Stimulated activated effector memory CD8-positive, alpha-beta T cell treated with anti-CD3 and anti-CD28 coated beads, Interleukin-12 subunit alpha, Interleukin-12 subunit beta, amount 100 ng/mL, for 72 hours (primary cell): Measurements from ENCODE around the gene PDP2.

Experiments used
- ATAC-seq: fragments of 150-1000 bp; cut with Tn5 transposase; 2 replicates; pipeline ENCODE4 v1.10.0; 2021
- DNase-seq, 2 donors: peaks; one replicate each; pipeline ENCODE4 v3.0.0; 2021 to 2022; ENCODE audit warnings: low spot score in 2 of 2
- H3K27ac Mint-ChIP-seq: one replicate; pipeline ENCODE4 v1.8.0; 2022; ENCODE audit warnings: mild to moderate bottlenecking, mixed read lengths
- H3K36me3 Mint-ChIP-seq: one replicate; pipeline ENCODE4 v1.8.0; 2022; ENCODE audit warnings: mild to moderate bottlenecking, mixed read lengths
- H3K4me1 Mint-ChIP-seq: one replicate; pipeline ENCODE4 v1.8.0; 2022; ENCODE audit warnings: mixed read lengths
- H3K4me3 Mint-ChIP-seq: one replicate; pipeline ENCODE4 v1.8.0; 2022; ENCODE audit warnings: mild to moderate bottlenecking, mixed read lengths
- H3K9me3 Mint-ChIP-seq: one replicate; pipeline ENCODE4 v1.8.0; 2022; ENCODE audit warnings: mixed read lengths

Gene PDP2

GRCh38 chr16:66880288-66881013 is at the start of gene PDP2:
Gene PDP2 (plus strand): TSS chr16:66880515. CDS start chr16:66884285, 3,770 bp downstream.
- peaks cover 61% of the 10 kb centered on the region for H3K36me3 Mint-ChIP-seq
- peak; percentile 92 for ATAC-seq
- peaks cover 46% of the 10 kb centered on the region for H3K4me1 Mint-ChIP-seq

GRCh38 chr16:66832190-66832589 is 48.1 kb upstream of the PDP2 start:
- DNase-seq (no peak), ATAC-seq (no peak)
- Mint-ChIP-seq H3K4me1 (peaks cover 33% of the 10 kb centered on the region), H3K4me3 (peak overlapping the region; percentile 57), H3K9me3 (no peaks in the 10 kb centered on the region), H3K27ac (no peak overlapping the region), H3K36me3 (peaks cover 24% of the 10 kb centered on the region)

More at GRCh38 chr16:66880288-66881013, at the start of gene PDP2:
- peak; percentile 85 to 97 for DNase-seq
- H3K4me3 Mint-ChIP-seq, result peak within 1 kb of the TSS; percentile 97
- peaks cover 4% of the 10 kb centered on the region for H3K9me3 Mint-ChIP-seq
- peak within 1 kb of the TSS; percentile 91 for H3K27ac Mint-ChIP-seq

- H3K36me3 Mint-ChIP-seq, result peaks cover 18% of the 10 kb centered on the region
- H3K9me3 Mint-ChIP-seq, result no peaks in the 10 kb centered on the region
- ATAC-seq (no peak), DNase-seq (no peak)
- no peak overlapping the region for H3K4me3 Mint-ChIP-seq
- no peak overlapping the region for H3K27ac Mint-ChIP-seq
- H3K4me1 Mint-ChIP-seq, result peaks cover 30% of the 10 kb centered on the region
Observed at GRCh38 chr16:66832661-66833305, 47.5 kb upstream of the PDP2 start.

- ATAC-seq (no peak), DNase-seq (no peak)
- Mint-ChIP-seq H3K4me3 (no peak overlapping the region), H3K36me3 (peaks cover 2% of the 10 kb centered on the region), H3K4me1 (peaks cover 14% of the 10 kb centered on the region), H3K27ac (no peak overlapping the region), H3K9me3 (no peaks in the 10 kb centered on the region)
Observed at GRCh38 chr16:66834746-66835145, 45.6 kb upstream of the PDP2 start.

GRCh38 chr16:66840883-66841282 is 39.4 kb upstream of the PDP2 start:
- Mint-ChIP-seq H3K27ac (no peak overlapping the region), H3K4me3 (no peak overlapping the region), H3K4me1 (peaks cover 5% of the 10 kb centered on the region), H3K36me3 (no peaks in the 10 kb centered on the region), H3K9me3 (no peaks in the 10 kb centered on the region)
- ATAC-seq (no peak), DNase-seq (no peak)

- peaks cover 5% of the 10 kb centered on the region for H3K4me1 Mint-ChIP-seq
- DNase-seq, result no peak
- H3K36me3 Mint-ChIP-seq, result no peaks in the 10 kb centered on the region
- ATAC-seq, result no peak
- no peaks in the 10 kb centered on the region for H3K9me3 Mint-ChIP-seq
- H3K4me3 Mint-ChIP-seq, result no peak overlapping the region
- H3K27ac Mint-ChIP-seq, result no peak overlapping the region
Observed at GRCh38 chr16:66841366-66841765, 38.9 kb upstream of the PDP2 start.

GRCh38 chr16:66842765-66843164 is 37.5 kb upstream of the PDP2 start:
- ATAC-seq, result no peak
- peaks cover 9% of the 10 kb centered on the region for H3K4me1 Mint-ChIP-seq
- H3K9me3 Mint-ChIP-seq, result no peaks in the 10 kb centered on the region
- DNase-seq, result no peak
- no peaks in the 10 kb centered on the region for H3K36me3 Mint-ChIP-seq
- H3K4me3 Mint-ChIP-seq, result no peak overlapping the region
- no peak overlapping the region for H3K27ac Mint-ChIP-seq

GRCh38 chr16:66843191-66843590 is 37.1 kb upstream of the PDP2 start:
- DNase-seq (no peak), ATAC-seq (no peak)
- Mint-ChIP-seq H3K27ac (no peak overlapping the region), H3K4me1 (peaks cover 13% of the 10 kb centered on the region), H3K4me3 (peak overlapping the region; percentile 60), H3K9me3 (no peaks in the 10 kb centered on the region), H3K36me3 (no peaks in the 10 kb centered on the region)

- no peak for ATAC-seq
- no peaks in the 10 kb centered on the region for H3K36me3 Mint-ChIP-seq
- H3K4me1 Mint-ChIP-seq, result peaks cover 18% of the 10 kb centered on the region
- H3K9me3 Mint-ChIP-seq, result no peaks in the 10 kb centered on the region
- H3K27ac Mint-ChIP-seq, result peak overlapping the region; percentile 58
- H3K4me3 Mint-ChIP-seq, result peak overlapping the region; percentile 60
- DNase-seq, result no peak
Observed at GRCh38 chr16:66844009-66844341, 36.3 kb upstream of the PDP2 start.

- ATAC-seq, result peak; percentile 17
- peak within 1 kb of the TSS; percentile 58 for H3K27ac Mint-ChIP-seq
Observed at GRCh38 chr16:66844342-66845079, 35.8 kb upstream of the PDP2 start, which contains the start of gene CA7. Gene CA7 (plus strand): TSS chr16:66844414. CDS start chr16:66844488, 74 bp downstream.

GRCh38 chr16:66845080-66845410 is 35.3 kb upstream of the PDP2 start:
- Mint-ChIP-seq H3K4me1 (peaks cover 18% of the 10 kb centered on the region), H3K9me3 (no peaks in the 10 kb centered on the region), H3K4me3 (peak overlapping the region; percentile 60), H3K27ac (no peak overlapping the region), H3K36me3 (no peaks in the 10 kb centered on the region)
- no peak for DNase-seq
- ATAC-seq, result no peak

More at GRCh38 chr16:66844342-66845079, 35.8 kb upstream of the PDP2 start, which contains the start of gene CA7:
- H3K9me3 Mint-ChIP-seq, result no peaks in the 10 kb centered on the region
- no peak for DNase-seq
- no peaks in the 10 kb centered on the region for H3K36me3 Mint-ChIP-seq
- H3K4me1 Mint-ChIP-seq, result peaks cover 18% of the 10 kb centered on the region
- peak within 1 kb of the TSS; percentile 60 for H3K4me3 Mint-ChIP-seq

- ATAC-seq (no peak), DNase-seq (no peak)
- Mint-ChIP-seq H3K9me3 (no peaks in the 10 kb centered on the region), H3K4me3 (no peak overlapping the region), H3K27ac (no peak overlapping the region), H3K36me3 (no peaks in the 10 kb centered on the region), H3K4me1 (peaks cover 18% of the 10 kb centered on the region)
Observed at GRCh38 chr16:66845791-66846221, 34.5 kb upstream of the PDP2 start.

GRCh38 chr16:66846266-66846665 is 34.0 kb upstream of the PDP2 start:
- no peak for ATAC-seq
- Mint-ChIP-seq H3K27ac (no peak overlapping the region), H3K4me3 (no peak overlapping the region)

GRCh38 chr16:66846831-66847230 is 33.5 kb upstream of the PDP2 start:
- Mint-ChIP-seq H3K4me3 (no peak overlapping the region), H3K4me1 (peaks cover 18% of the 10 kb centered on the region), H3K9me3 (no peaks in the 10 kb centered on the region), H3K27ac (no peak overlapping the region), H3K36me3 (no peaks in the 10 kb centered on the region)
- ATAC-seq (no peak), DNase-seq (no peak)

More at GRCh38 chr16:66846266-66846665, 34.0 kb upstream of the PDP2 start:
- no peak for DNase-seq
- H3K4me1 Mint-ChIP-seq, result peaks cover 18% of the 10 kb centered on the region
- H3K36me3 Mint-ChIP-seq, result no peaks in the 10 kb centered on the region
- no peaks in the 10 kb centered on the region for H3K9me3 Mint-ChIP-seq

- no peak for ATAC-seq
- DNase-seq, result no peak
- peak overlapping the region; percentile 52 for H3K27ac Mint-ChIP-seq
- H3K4me3 Mint-ChIP-seq, result no peak overlapping the region
- no peaks in the 10 kb centered on the region for H3K9me3 Mint-ChIP-seq
- no peaks in the 10 kb centered on the region for H3K36me3 Mint-ChIP-seq
- H3K4me1 Mint-ChIP-seq, result peaks cover 18% of the 10 kb centered on the region
Observed at GRCh38 chr16:66847533-66848067, 32.7 kb upstream of the PDP2 start.
